ENCODE data around the gene FAIM.
"Not testable (repeated sequence)": the region's sequence is repeated elsewhere in the genome, so short reads cannot be mapped to it uniquely, and the experiment has no call there.

FAIM gene

GRCh38 chr3:138680974-138681373 is 72.4 kb downstream of the FAIM start:
- not testable (repeated sequence) for DNase-seq (ENCODE audit: low spot score)

GRCh38 chr3:138681463-138682220 is 73.1 kb downstream of the FAIM start:
- no peak for DNase-seq (ENCODE audit: low spot score)

GRCh38 chr3:138682648-138683047 is 74.1 kb downstream of the FAIM start:
- no peak for DNase-seq (ENCODE audit: low spot score)
